Stimulated activated CD8-positive, alpha-beta memory T cell treated with anti-CD3 and anti-CD28 coated beads, Interleukin-15, amount 100 ng/mL, for 4 hours (primary cell): ENCODE data around the gene ARAP3.
A peak's percentile ranks its signal among the peaks of the same experiment; 100 is the strongest.
"Not testable (repeated sequence)": the region's sequence is repeated elsewhere in the genome, so short reads cannot be mapped to it uniquely, and the experiment has no call there.

Source experiments
- DNase-seq, 2 donors: peaks; one replicate each; pipeline ENCODE4 v3.0.0-alpha.2; 2020; ENCODE audit warnings: low read depth in 2 of 2

The ARAP3 gene, protein sequence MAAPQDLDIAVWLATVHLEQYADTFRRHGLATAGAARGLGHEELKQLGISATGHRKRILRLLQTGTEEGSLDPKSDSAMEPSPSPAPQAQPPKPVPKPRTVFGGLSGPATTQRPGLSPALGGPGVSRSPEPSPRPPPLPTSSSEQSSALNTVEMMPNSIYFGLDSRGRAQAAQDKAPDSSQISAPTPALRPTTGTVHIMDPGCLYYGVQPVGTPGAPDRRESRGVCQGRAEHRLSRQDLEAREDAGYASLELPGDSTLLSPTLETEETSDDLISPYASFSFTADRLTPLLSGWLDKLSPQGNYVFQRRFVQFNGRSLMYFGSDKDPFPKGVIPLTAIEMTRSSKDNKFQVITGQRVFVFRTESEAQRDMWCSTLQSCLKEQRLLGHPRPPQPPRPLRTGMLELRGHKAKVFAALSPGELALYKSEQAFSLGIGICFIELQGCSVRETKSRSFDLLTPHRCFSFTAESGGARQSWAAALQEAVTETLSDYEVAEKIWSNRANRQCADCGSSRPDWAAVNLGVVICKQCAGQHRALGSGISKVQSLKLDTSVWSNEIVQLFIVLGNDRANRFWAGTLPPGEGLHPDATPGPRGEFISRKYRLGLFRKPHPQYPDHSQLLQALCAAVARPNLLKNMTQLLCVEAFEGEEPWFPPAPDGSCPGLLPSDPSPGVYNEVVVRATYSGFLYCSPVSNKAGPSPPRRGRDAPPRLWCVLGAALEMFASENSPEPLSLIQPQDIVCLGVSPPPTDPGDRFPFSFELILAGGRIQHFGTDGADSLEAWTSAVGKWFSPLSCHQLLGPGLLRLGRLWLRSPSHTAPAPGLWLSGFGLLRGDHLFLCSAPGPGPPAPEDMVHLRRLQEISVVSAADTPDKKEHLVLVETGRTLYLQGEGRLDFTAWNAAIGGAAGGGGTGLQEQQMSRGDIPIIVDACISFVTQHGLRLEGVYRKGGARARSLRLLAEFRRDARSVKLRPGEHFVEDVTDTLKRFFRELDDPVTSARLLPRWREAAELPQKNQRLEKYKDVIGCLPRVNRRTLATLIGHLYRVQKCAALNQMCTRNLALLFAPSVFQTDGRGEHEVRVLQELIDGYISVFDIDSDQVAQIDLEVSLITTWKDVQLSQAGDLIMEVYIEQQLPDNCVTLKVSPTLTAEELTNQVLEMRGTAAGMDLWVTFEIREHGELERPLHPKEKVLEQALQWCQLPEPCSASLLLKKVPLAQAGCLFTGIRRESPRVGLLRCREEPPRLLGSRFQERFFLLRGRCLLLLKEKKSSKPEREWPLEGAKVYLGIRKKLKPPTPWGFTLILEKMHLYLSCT (N-terminal part only)

DNA sequence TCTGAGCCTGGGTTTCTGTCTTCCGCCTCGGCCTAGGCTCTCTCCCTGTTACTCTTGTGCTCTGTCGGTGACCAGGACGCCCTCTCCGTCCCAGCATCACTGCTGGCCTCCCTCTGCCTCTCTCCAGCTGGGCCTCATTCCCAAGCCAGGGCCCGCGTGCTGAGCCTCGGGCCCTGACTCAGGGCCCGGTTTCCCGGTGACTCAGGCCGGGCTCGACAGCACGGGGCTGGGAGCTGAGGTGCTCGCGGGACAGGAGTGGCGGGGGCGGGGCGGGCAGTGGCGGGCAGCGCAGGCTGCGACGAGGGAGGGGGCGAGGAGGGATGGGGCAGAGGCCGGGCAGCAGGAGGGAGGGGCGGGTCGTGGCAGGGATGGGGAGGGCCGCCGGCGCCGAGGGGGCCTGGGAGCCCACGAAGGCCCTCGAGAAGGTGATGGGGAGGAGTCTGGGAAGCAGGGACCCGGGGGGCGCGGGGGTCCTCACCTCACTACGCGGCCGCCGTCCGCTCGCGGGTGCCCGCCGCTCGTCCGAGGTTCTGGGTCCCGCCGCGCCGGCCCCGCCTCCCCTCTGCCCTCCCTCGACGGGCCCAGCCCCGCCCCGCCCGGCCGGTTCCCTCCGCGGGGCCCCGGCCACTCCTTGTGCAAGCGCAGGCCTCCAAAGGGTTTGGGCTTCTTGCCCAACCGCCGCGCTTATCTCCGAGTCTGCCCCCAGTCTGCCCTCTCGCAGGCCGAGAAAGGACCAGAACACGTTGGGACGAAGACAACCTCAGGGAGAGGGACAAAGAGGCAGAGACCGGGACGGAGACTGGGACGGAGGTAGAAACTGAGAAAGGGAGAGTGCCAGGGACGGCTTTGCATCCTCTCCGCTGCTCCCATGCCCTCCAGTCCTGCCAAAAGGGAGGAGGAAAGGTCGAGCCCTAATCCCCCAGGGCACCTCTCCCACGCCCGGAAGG lies at the start of gene ARAP3:
ARAP3 (minus strand) TSS at position 536 of the 947 bp plus-strand sequence. CDS start 1,744 bp downstream, outside the sequence.
- DNase-seq = peak in 1 of 2 donors; percentile 13

DNA sequence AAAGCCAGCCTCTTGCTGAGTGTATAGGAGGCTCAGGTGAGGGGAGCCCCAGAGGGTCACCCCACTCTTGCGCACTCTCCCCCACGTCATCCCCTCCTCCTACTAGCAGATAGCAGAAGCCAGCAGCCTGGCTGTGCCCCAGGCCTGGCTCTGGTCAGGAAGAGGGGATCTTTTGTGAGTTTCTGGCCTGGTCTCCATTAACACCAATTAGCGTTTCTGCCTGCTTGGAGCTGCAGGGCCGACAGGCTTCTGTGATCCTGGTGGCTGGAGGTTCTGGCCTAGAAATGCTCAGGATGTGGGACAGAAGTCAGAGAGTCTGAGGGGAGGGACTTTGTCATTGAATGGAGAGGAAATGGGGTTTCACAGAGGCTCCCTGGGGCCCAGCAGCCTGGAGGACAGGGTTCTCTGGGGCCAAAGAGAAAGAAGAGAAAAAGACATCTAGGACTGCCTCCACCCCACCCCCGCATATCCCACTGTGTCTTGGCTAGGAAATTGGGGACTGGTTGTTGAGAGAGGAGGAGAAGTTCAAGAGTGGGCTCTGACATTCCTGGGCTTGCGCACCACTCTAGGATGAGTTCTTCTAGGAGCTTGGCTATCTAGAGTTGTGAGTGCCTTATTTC lies 47.5 kb upstream of the ARAP3 start:
- no peak for DNase-seq

GRCh38 chr5:141725891-141726290 lies 43.9 kb upstream of the ARAP3 start:
- DNase-seq = no peak

GRCh38 chr5:141725174-141725573 lies 43.1 kb upstream of the ARAP3 start:
- DNase-seq = not testable (repeated sequence)

DNA sequence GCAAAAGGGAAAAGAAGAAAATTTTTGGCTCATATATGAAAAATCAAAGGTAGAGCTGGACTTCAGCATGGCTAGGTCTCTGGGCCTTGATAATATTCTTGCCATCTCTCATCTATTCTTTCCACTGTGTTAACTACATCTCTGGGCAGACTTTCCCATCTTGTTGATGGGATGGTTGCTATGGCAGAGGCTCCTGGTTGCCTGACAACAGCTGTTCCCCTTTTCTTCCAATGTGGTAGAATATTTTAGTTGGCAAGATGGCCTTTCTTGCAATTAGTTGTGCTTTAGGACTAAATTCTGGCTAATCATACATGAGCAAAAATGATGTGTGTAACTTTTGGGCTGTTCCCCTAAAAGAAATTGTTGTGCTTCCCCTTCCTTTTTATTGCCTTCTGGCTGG lies 40.2 kb upstream of the ARAP3 start:
- no peak for DNase-seq

DNA sequence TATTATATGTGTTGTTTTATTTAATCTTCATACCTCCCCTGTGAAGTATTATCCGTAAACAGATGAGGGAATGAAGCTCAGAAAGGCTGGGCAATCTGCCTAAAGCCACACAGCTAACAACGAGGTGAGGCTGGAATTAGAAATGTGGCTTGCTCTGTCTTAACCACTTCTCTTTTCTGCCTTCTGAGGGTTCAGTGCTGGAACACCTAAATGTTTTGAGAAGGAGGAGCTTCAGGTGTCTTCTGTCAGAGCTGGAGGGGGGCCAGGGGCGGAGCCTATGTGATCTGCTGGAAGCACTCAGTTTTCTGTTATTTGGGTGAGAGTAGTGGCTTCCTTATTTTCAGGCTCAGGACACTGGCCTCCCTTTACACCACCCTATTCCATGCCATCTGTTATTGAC lies 35.0 kb upstream of the ARAP3 start:
- no peak for DNase-seq

DNA sequence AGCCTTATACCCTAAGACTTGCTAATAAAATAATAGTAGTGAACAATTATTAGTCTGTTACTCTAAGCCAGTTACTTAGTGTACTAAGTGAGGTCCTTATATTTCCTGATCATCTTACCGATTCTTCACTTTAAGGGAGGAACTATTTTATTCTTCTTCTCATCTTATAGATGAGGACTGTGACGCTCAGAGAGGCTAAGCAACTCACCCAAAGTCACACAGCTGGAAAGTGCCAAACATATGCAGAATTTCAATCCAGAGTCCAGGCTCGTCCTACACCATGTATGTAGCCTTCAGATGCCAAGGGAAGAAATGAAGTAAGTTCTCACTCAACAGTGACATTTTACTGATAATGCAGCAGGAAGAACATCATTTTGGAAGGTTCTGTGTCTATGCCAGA lies 34.4 kb upstream of the ARAP3 start:
- no peak for DNase-seq

- no peak for DNase-seq
Observed at GRCh38 chr5:141716009-141716408, 34.0 kb upstream of the ARAP3 start.

DNA sequence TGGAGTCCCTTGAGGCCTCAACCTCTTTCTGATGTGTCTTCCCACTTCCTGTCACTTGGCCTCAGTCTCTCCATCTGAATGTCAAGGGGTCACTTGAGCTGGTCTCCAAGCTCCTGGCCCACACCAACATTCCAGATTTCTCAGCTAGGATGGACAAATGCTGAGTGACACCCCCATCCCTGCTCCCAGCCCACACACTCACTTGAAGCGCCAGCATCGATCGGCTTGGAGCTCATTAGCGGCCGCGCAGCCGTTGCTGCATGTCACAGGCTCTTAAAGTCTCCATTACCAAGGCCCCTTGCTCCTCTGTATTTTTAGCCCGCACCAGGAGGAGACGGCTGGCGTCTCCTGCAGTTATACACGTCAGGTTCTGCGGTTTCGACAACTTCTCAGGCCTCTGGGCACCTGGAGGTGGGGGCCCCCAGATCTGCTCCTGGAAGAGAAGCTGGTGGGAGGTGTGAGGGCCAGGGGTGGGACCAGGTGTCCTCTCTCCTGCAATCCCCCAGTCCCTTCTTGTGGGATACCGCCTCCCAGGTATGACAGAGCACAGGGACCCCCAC lies 33.4 kb upstream of the ARAP3 start:
- no peak for DNase-seq

DNA sequence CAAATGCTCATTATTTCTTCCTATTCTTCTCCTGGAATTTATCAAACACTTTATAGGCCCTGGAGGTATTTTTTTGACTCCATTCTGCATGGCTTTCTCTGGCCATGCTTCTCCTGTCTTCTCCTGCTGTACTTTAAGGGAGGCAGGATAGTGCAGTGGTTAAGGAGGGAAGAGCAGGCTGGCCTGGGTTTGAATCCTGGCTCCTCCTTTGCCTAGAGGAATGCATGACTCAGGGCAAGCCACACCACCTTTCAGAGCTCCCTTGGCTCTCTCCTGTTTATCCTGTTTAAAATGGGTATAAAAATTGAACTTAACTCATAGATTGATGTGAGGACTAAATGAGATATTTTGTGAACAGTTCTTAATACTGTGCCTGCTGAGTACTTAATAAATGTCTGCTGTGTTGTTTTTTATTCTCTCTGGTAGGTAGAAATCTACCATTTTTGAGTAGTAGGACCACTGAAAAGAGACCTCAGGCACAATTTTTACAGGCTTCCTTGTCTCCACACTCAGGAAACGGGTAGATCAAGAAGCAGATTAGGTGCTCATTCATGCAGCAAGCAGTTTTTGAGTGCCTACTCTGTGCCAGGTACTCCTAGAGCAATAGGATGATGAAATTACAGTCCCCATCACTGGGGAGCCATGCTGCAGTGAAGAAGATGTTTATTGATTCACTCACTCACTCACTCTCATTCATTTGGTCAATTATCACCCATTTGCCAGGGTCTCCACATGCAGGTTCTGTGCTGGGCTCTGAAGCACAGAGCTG lies 32.7 kb upstream of the ARAP3 start:
- no peak for DNase-seq

DNA sequence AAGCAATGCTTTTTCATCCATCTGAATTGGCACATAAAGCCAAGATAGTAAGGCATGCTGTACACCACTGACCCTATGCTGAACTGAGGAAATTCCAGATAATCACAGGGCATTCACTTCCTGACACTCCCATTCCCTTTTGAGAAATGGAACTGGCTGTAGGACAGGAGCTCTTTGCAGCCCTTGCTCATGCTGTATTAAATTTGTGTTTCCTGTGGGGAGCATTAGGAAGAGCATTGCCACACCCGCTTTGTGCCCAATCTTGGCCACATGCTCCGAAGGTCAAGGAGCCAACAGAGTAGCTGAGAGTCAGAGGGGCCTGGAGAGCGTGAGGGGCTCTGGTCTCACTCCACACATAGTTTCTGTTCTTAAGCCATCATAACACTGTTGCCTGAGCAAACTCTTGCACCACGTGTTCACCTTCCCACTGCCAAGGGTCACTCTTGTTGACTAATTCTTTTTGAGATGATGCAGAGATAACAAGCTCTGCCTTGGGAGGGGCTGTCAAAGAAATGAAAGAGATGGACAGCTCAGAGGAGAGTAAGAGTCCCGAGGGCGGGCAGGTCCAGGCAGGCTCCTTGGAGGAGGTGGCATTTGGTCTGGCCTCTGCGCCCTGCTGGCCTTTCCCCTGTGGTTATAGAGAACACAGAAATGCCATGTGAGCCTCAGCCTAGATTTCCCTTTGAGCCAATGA lies 31.7 kb upstream of the ARAP3 start:
- DNase-seq = no peak

- DNase-seq = no peak
Observed at GRCh38 chr5:141711687-141712086, 29.7 kb upstream of the ARAP3 start.

DNA sequence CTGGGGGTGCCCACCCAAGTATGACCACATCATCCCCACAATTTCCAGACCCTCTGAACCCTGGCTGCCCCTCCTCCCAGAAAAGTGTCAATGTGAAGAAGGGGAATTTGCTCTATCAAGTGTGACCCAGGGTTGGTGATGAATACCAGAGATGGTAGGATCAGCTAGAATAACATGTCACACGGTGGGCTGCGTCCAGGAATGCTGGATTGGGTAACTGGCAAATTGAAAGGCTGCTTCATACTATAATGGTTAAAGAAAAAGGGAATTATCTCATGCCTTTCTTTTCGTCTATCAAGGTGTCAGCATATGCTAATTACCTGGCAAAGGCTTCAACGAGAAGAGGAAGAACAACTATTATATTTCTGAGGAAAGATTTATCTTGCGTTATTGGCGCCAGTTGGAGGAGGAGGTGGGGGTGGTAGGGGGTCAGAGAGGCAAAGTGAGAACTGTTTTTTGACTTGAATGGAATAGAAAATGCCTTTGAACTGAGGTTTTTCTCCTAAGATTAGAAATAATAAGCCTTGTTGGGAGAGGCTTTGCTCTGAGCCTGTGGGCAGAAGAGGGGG lies 27.8 kb upstream of the ARAP3 start:
- no peak for DNase-seq

DNA sequence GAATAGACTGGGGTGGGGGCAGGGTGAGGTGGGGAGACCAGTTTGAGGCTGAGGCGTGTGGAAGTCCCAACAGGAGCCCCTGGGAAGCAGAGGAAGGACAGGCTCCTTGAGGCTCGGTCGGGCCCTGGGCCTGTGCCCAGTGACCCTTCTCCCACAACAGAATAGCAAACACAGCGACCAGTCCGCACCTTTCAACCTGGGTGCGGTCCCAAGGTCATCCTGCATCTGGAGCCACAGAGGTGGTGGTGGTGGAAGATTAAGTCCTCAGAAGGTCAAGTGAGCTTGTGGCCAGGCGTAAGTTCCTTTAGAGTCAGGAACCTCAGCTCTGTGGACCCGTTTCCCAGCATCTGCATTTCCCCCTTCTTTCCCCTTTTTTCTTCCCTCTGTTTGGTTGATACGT lies 26.0 kb upstream of the ARAP3 start:
- DNase-seq = no peak

GRCh38 chr5:141707510-141707909 lies 25.5 kb upstream of the ARAP3 start:
- DNase-seq = no peak

DNA sequence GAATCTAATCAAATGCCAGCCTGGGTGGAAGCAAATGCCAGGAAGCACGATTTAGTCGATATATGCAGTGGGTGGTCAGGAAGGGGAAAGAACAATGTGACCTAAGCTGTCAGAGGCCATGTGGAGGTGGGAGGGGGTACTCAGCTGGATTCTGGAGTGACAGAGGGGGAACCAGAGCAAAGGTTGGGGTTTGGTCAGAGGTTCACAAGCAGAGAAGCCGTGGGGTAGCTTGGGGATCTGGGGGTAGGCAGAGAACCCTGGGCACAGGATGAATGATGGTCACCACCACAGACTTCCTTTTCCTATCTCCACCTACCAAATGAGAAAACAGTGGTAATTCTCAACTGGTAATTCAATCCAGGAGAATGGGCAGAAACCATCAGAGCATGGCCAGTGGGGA lies 24.1 kb upstream of the ARAP3 start:
- no peak for DNase-seq

DNA sequence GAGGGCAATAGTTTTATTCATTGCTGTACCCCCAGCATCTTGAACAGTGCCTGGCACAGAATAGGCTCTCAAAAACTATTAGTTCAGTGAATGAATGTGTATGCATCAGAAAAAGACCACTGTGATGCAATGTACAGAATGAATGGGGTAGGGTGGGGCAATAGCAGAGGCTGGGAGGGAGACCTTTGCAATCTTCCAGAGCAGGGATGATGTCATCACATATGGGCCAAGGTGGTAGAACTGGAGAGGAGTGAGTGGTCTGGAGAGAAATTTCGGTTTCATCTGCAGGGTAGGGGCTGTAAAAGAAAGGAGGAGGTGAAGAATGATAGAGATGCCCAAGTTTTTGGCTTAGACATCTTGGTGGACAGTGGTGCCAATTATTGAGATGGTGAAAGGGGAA lies 23.4 kb upstream of the ARAP3 start:
- DNase-seq = no peak

GRCh38 chr5:141704782-141705297 lies 22.8 kb upstream of the ARAP3 start:
- DNase-seq = no peak
